ENCODE data around the gene PDE6G.
"Not testable (repeated sequence)": the region's sequence is repeated elsewhere in the genome, so short reads cannot be mapped to it uniquely, and the experiment has no call there.

The PDE6G gene

DNA sequence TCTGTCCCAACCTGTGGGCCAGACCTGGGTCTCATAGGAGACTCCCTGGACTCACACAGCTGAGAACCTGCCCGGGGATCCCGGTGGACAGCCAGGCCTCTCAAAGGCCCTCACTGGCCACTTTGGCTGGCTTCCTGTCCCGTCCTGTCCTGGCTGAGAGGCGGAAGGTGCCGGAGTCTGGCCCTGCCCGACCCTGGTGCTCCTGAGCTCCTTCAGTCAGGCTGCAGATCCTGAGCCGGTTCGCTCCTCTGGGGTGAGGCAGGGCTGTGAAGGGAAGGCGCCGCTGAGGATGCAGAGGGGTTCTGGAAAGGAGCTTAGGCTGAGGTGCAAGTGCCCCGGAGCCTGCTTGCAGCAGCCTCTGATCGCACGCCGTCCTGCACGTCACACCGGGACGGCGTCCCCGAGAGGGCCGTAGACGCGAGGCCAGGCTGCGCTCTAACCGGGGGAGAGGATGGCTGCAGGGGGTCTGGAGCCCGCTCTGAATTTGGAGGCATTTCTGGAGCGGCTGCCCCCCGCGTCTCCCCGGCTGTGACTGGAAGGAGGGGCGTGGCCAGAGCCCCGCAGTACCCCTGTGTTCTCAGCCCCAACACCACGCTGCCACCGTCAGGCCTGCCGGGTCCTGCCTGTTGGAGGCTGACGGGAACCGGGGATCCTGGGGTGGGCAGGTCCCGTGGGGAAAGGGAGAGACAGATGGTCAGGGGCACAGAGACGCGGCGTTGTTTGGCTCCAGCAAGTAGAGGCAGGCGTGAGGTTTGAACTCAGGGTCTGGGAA, 31.6 kb upstream of the PDE6G start:
- in situ Hi-C loops (cut with MboI; ENCODE audit: low sequenced_read_pairs), result no loop called here

GRCh38 chr17:81686614-81687013, 30.3 kb upstream of the PDE6G start:
- in situ Hi-C loops (cut with MboI; ENCODE audit: low sequenced_read_pairs), result no loop called here

DNA sequence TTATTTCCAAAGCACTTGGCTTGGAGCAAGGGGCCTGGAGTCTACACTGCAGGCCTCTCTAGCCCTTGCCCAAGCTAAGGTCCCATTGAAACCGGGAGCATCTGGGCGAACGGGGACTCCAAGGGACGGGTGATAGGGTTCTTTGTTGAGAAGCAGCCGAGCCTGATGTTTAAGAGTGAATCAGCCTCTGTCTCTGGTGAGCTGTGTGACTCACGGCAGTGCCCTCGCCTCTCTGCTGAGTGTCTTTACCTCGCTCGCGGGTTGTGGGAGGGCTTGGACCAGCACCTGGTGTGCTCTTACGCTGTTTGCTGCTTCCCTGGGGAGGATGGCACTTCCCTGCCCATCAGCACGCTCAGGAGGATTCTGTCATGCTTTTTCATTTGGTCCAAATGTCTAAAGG, 28.8 kb upstream of the PDE6G start:
- in situ Hi-C loops (cut with MboI; ENCODE audit: low sequenced_read_pairs), result no loop called here

GRCh38 chr17:81684442-81684911, 28.1 kb upstream of the PDE6G start:
- in situ Hi-C loops (cut with MboI; ENCODE audit: low sequenced_read_pairs), result no loop called here

DNA sequence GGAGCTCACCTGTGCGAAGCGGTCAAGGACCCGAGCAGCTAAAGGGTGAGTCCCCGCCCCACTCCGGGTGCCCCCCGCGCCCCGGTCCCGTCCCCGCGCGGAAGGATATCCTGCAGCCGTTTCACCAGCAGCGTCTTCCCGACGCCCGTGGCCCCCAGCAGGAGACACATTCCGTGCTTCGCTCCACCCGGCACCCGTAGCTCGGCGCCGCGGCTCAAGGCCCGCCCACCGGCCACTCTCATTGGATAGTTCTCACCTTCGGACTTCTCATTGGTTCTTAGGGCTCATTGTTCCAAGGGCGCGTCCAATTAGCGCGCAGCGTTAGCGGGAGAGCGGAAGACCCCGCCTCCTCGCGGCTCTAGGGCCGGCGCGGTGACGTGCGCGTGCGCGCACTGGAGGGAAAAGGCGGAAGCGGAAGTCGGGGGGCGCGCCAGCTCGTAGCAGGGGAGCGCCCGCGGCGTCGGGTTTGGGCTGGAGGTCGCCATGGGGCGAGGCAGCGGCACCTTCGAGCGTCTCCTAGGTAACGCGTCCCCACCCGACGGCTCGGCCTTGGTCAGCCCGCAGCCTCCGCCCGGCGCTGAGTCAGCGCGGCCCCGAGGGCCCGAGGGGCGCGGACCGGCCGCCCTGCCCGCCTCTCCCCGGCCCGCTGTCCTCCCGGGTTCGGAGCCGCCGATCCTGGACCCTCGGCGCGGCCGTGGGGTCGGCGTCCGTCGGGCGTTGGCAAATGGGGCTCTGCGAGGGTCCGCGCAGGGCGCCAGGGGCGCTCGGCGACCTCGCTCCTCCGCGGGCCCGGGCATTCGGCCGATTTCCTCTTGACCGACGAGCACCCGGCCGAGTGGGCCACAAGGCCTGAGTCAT, 27.5 kb upstream of the PDE6G start, which contains the start of the genes ARL16 and HGS:
ARL16 (minus strand) TSS at position 214 of the 858 bp plus-strand sequence; CDS start at position 170, 44 bp downstream.
HGS (plus strand) TSS at position 428 of the 858 bp plus-strand sequence; CDS start at position 484, 56 bp downstream.
- in situ Hi-C loops (cut with MboI; ENCODE audit: low sequenced_read_pairs), result no loop called here

DNA sequence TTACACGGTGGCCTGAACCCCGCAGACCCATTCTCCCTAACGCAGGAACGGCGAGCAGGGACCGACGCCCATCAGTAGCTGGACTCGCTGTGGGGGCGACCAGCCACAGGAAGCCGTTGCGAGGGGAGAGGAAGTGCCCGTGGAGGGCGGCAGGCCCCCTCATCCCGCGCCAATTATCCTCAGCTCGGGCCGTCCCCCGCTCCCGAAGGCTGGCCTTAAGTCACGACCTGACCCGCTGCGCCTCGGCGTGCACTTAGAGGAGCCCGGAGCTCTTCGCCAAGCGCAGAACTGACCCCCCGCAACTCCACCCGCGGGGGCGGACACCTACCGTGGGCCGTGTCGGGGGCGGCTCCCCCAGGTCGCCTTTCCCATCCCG, 26.9 kb upstream of the PDE6G start:
- in situ Hi-C loops (cut with MboI; ENCODE audit: low sequenced_read_pairs), result no loop called here

DNA sequence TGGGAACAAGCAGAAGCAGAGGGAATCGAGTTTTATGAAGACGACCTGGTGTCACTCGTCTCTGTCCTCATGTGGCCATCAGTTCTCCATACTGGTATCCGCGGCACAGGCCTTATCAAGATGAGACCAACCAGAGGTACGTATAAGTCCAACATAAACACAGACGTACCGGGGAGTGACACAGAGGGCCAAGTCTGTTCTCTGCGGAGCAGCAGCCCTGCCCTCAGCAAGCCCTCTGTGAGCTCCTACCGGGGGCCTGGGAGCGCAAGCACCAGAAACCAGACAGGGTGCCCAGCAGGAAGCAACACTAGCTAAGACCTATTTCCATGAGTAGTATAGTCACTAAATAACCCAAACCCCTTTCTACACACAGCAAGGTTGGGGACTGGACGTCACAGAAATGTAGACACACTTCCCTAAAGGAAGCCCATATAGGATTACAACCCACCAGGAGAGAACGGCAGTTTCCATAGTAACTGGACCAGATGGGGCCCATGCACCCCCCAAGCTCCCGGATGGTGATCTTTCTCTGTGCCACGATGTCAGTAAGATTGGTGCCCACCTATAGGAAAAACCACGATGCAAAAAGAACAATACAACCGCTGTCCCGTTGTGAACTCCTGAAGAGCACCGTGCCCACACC, 26.3 kb upstream of the PDE6G start:
- in situ Hi-C loops (cut with MboI; ENCODE audit: low sequenced_read_pairs), result no loop called here

- in situ Hi-C loops (cut with MboI; ENCODE audit: low sequenced_read_pairs), result no loop called here
These were observed 25.3 kb upstream of the PDE6G start for GRCh38 chr17:81681672-81682071.

GRCh38 chr17:81680150-81680549, 23.8 kb upstream of the PDE6G start:
- in situ Hi-C loops (cut with MboI; ENCODE audit: low sequenced_read_pairs), result no loop called here

GRCh38 chr17:81676906-81677305, 20.6 kb upstream of the PDE6G start:
- in situ Hi-C loops (cut with MboI; ENCODE audit: low sequenced_read_pairs), result no loop called here

- in situ Hi-C loops (cut with MboI; ENCODE audit: low sequenced_read_pairs), result not testable (repeated sequence)
These were observed 19.3 kb upstream of the PDE6G start for GRCh38 chr17:81675515-81676221.

- in situ Hi-C loops (cut with MboI; ENCODE audit: low sequenced_read_pairs), result no loop called here
These were observed 17.4 kb upstream of the PDE6G start for GRCh38 chr17:81673561-81674258.

DNA sequence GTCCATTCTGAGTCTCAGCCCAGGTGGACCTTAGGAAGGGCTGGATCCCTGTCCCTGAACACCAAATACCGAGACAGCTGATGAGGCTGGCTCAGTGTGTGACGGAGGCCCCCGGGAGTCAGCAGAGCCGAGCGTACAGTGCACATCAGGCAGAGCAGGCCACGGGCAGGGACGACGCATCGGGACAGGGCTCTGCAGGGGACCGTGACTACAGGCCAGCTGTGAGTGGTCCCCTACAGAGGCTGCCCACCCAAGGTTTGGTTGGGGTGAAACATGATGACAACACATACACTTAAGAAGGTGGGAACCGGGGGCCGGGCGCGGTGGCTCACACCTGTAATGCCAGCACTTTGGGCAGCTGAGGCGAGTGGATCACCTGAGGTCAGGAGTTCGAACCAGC, 16.6 kb upstream of the PDE6G start:
- in situ Hi-C loops (cut with MboI; ENCODE audit: low sequenced_read_pairs), result no loop called here

DNA sequence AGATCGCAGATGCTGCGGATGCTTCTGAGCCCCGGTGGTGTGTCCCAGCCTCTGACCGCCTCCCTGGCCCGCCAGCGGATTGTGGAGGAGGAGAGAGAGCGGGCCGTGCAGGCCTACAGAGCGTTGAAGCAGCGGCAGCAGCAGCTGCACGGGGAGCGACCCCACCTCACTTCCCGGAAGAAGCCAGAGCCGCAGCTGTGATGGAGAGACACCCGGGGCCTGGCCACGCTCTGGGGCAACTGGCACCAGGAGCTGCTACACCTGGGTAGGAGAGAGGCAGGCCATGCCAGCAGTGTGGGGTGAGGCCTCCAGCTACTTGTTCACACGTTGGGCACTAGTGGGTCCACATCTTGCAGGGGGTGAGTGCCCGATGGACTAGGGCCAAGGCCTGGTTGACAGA, 16.2 kb upstream of the PDE6G start:
- in situ Hi-C loops (cut with MboI; ENCODE audit: low sequenced_read_pairs), result no loop called here

- in situ Hi-C loops (cut with MboI; ENCODE audit: low sequenced_read_pairs), result no loop called here
These were observed 11.4 kb upstream of the PDE6G start for GRCh38 chr17:81667754-81668153.

- in situ Hi-C loops (cut with MboI; ENCODE audit: low sequenced_read_pairs), result no loop called here
These were observed 10.2 kb upstream of the PDE6G start, which contains the start of the genes CCDC137 and OXLD1 for GRCh38 chr17:81666342-81667191. CCDC137 (plus strand) TSS chr17:81666737; CDS start chr17:81666767, 30 bp downstream. OXLD1 (minus strand) TSS chr17:81666605; CDS start chr17:81666577, 28 bp downstream.

- in situ Hi-C loops (cut with MboI; ENCODE audit: low sequenced_read_pairs), result no loop called here
These were observed 9.7 kb upstream of the PDE6G start for GRCh38 chr17:81666092-81666341.

GRCh38 chr17:81665205-81666091, 9.1 kb upstream of the PDE6G start:
- in situ Hi-C loops (cut with MboI; ENCODE audit: low sequenced_read_pairs), result no loop called here

Measured in hTERT RPE-1 (cell line).